Ascending aorta (tissue), 2 donors: ENCODE results near the gene HERC3. TPM values are rescaled to one million over a fixed set of nuclear protein-coding genes. Genes with fewer than 3 reads are reported as not detected.
A peak's percentile ranks its signal among the peaks of the same experiment; 100 is the strongest.

Experiments used
- DNase-seq, 2 donors: peaks; one replicate each; pipeline ENCODE4 v3.0.0-alpha.2; 2019; ENCODE audit warnings: low spot score in 2 of 2
- H3K27ac ChIP-seq, 2 donors: fragments of 200-600 bp; sonication (generic); one replicate each; pipeline ENCODE4 v1.5.1; 2016 to 2017; ENCODE audit warnings: mild to moderate bottlenecking in 1 of 2
- H3K27me3 ChIP-seq: fragments of 200-600 bp; sonication (generic); one replicate; pipeline ENCODE4 v1.5.1; 2017
- H3K36me3 ChIP-seq, 2 donors: fragments of 200-600 bp; sonication (generic); one replicate each; pipeline ENCODE4 v1.5.1; 2016
- H3K4me1 ChIP-seq, 2 donors: fragments of 200-600 bp; sonication (generic); one replicate each; pipeline ENCODE4 v1.5.1; 2016 to 2017; ENCODE audit warnings: mild to moderate bottlenecking in 1 of 2
- H3K4me3 ChIP-seq, 2 donors: fragments of 200-600 bp; sonication (generic); one replicate each; pipeline ENCODE4 v1.5.1; 2016 to 2017; ENCODE audit warnings: mild to moderate bottlenecking in 1 of 2
- H3K9me3 ChIP-seq, 2 donors: fragments of 200-600 bp; sonication (generic); one replicate each; pipeline ENCODE4 v1.5.1; 2016
- intact Hi-C: fragments of 100-400 bp; cut with DNase I; formaldehyde crosslinking; loops from one replicate; pipeline ENCODE4 v1.15.1; 2023
- total RNA-seq: library from RNA; depleted of rRNA; stranded (reverse); fragments of >200 nt; gene quantifications from one replicate; pipeline ENCODE4 v1.1.0, GENCODE V29; 2016
- TF ChIP-seq, protein P1 (sequence below), 3 experiments: fragments of 200-600 bp in 2 of 3; fragments of 450-650 bp in 1 of 3; sonication (generic) in 2 of 3; IDR thresholded peaks; one replicate each; pipeline ENCODE4 v1.5.1; 2016 to 2019; ENCODE audit warnings: antibody characterized with exemption in 3 of 3, mild to moderate bottlenecking in 1 of 3, moderate library complexity in 1 of 3

Gene HERC3
- total RNA-seq, 1 donor from 2014 or later = 16.2 TPM

DNA sequence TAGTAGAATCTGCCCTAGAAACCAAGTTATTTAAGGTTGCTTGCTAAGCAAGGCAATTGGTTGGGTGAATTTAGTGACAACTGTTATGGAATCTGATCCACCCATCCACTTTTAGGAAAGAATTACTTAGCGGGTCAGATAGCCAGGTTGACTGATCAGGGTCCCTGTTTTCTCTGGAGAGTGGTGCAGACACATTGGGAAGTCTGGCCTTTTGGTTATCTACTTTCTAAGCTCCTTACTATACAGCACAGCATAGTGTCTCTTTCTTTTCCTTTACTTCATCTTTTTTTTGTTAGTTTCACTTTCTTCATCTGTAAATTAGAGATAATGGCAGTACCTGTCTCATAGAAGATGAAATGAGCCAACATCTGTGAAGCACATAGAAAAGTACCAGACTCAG, 7.4 kb downstream of the HERC3 start:
- H3K36me3 ChIP-seq = peaks cover 0 to 8% of the 10 kb centered on the region in 2 donors
- intact Hi-C loops = loop anchor here (10.0 kb wide), 1 partner anchor 225 kb away; no protein-coding TSS in a partner anchor
- DNase-seq = no peak
- H3K4me1 ChIP-seq = peaks cover 0 to 15% of the 10 kb centered on the region in 2 donors
- TF ChIP-seq, protein P1, sequence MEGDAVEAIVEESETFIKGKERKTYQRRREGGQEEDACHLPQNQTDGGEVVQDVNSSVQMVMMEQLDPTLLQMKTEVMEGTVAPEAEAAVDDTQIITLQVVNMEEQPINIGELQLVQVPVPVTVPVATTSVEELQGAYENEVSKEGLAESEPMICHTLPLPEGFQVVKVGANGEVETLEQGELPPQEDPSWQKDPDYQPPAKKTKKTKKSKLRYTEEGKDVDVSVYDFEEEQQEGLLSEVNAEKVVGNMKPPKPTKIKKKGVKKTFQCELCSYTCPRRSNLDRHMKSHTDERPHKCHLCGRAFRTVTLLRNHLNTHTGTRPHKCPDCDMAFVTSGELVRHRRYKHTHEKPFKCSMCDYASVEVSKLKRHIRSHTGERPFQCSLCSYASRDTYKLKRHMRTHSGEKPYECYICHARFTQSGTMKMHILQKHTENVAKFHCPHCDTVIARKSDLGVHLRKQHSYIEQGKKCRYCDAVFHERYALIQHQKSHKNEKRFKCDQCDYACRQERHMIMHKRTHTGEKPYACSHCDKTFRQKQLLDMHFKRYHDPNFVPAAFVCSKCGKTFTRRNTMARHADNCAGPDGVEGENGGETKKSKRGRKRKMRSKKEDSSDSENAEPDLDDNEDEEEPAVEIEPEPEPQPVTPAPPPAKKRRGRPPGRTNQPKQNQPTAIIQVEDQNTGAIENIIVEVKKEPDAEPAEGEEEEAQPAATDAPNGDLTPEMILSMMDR (IDR thresholded peaks at IDR 0.05) = no peak
- H3K4me3 ChIP-seq = peak overlapping the region; percentile 40 to 41
- no peaks in the 10 kb centered on the region for H3K27me3 ChIP-seq
- no peaks in the 10 kb centered on the region for H3K9me3 ChIP-seq
- H3K27ac ChIP-seq = peak overlapping the region; percentile 50 to 63

- intact Hi-C loops = no loop called here
- Histone ChIP-seq H3K4me1 (peaks cover 0 to 15% of the 10 kb centered on the region in 2 donors), H3K4me3 (peak overlapping the region; percentile 40 to 41)
Measured at GRCh38 chr4:88600176-88600838, 8.0 kb downstream of the HERC3 start.

GRCh38 chr4:88604978-88605678, 12.8 kb downstream of the HERC3 start:
- intact Hi-C loops = no loop called here
- H3K4me3 ChIP-seq = no peak overlapping the region
- H3K27me3 ChIP-seq = no peaks in the 10 kb centered on the region
- peaks cover under 1 to 4% of the 10 kb centered on the region in 2 donors for H3K4me1 ChIP-seq
- no peak for DNase-seq
- peaks cover 19 to 23% of the 10 kb centered on the region in 2 donors for H3K36me3 ChIP-seq
- TF ChIP-seq, protein P1 (IDR thresholded peaks at IDR 0.05) = no peak
- no peaks in the 10 kb centered on the region for H3K9me3 ChIP-seq
- no peak overlapping the region for H3K27ac ChIP-seq

More at GRCh38 chr4:88600176-88600838, 8.0 kb downstream of the HERC3 start:
- TF ChIP-seq, protein P1 (IDR thresholded peaks at IDR 0.05) = no peak
- no peaks in the 10 kb centered on the region for H3K27me3 ChIP-seq
- H3K9me3 ChIP-seq = no peaks in the 10 kb centered on the region
- peaks cover 0 to 8% of the 10 kb centered on the region in 2 donors for H3K36me3 ChIP-seq
- DNase-seq = no peak
- H3K27ac ChIP-seq = peak overlapping the region; percentile 50 to 63

DNA sequence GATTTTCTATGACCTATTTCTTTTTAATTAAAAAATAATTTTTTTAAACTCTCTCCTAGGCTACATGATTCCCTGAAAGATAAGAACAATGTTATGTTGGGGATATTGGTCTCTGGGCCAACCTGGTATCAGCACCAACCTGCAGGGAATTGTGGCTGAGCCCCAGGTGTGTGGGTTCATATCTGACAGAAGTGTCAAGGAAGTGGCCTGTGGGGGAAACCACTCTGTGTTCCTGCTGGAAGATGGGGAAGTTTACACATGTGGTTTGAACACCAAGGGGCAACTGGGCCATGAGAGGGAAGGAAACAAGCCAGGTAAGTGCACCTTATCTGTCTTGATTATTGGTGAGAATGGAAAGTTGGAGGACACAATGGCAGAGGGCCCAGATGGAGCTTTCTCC, 13.5 kb downstream of the HERC3 start:
- H3K36me3 ChIP-seq = peaks cover 19 to 23% of the 10 kb centered on the region in 2 donors
- DNase-seq = no peak
- TF ChIP-seq, protein P1 (IDR thresholded peaks at IDR 0.05) = no peak
- H3K4me3 ChIP-seq = no peak overlapping the region
- H3K27me3 ChIP-seq = no peaks in the 10 kb centered on the region
- no peaks in the 10 kb centered on the region for H3K9me3 ChIP-seq
- no peak overlapping the region for H3K27ac ChIP-seq
- intact Hi-C loops = no loop called here
- peaks cover 6 to 10% of the 10 kb centered on the region in 2 donors for H3K4me1 ChIP-seq

- Histone ChIP-seq H3K4me1 (peaks cover 15 to 21% of the 10 kb centered on the region in 2 donors), H3K36me3 (peaks cover 19 to 23% of the 10 kb centered on the region in 2 donors), H3K9me3 (no peaks in the 10 kb centered on the region), H3K27ac (no peak overlapping the region), H3K4me3 (no peak overlapping the region), H3K27me3 (no peaks in the 10 kb centered on the region)
- TF ChIP-seq, protein P1 (IDR thresholded peaks at IDR 0.05) = no peak
- no peak for DNase-seq
- intact Hi-C loops = no loop called here
Measured at GRCh38 chr4:88606832-88607231, 14.6 kb downstream of the HERC3 start.
